Measurements from ENCODE around the gene ADARB2. TPM values are rescaled to one million over a fixed set of nuclear protein-coding genes. Genes with fewer than 3 reads are reported as not detected.

ADARB2 gene
- total RNA-seq, 4 donors from 2014 or later, result 2.0 to 9.9 (median 5.1) TPM

GRCh38 chr10:1632596-1632995 lies 104.7 kb downstream of the ADARB2 start:
- Histone ChIP-seq H3K4me1 (no peaks in the 10 kb centered on the region), H3K9me3 (no peaks in the 10 kb centered on the region), H3K36me3 (no peaks in the 10 kb centered on the region), H3K4me3 (no peak overlapping the region), H3K27me3 (no peaks in the 10 kb centered on the region), H3K27ac (no peak overlapping the region)
- no peak for DNase-seq
- no peak for TF ChIP-seq CTCF (IDR thresholded peaks at IDR 0.05)
- no peak for TF ChIP-seq POLR2A (IDR thresholded peaks at IDR 0.05)

- no peak overlapping the region for H3K4me3 ChIP-seq
- H3K9me3 ChIP-seq, result no peaks in the 10 kb centered on the region
- H3K4me1 ChIP-seq, result no peaks in the 10 kb centered on the region
- no peak for DNase-seq
- no peak overlapping the region for H3K27ac ChIP-seq
- H3K27me3 ChIP-seq, result no peaks in the 10 kb centered on the region
- no peak for TF ChIP-seq POLR2A (IDR thresholded peaks at IDR 0.05)
- no peak for TF ChIP-seq CTCF (IDR thresholded peaks at IDR 0.05)
- H3K36me3 ChIP-seq, result no peaks in the 10 kb centered on the region
Measured at GRCh38 chr10:1632141-1632540, 105.2 kb downstream of the ADARB2 start.

GRCh38 chr10:1631282-1631681 lies 106.0 kb downstream of the ADARB2 start:
- DNase-seq, result no peak

GRCh38 chr10:1630304-1630703 lies 107.0 kb downstream of the ADARB2 start:
- Histone ChIP-seq H3K9me3 (no peaks in the 10 kb centered on the region), H3K36me3 (no peaks in the 10 kb centered on the region), H3K27ac (no peak overlapping the region), H3K27me3 (no peaks in the 10 kb centered on the region), H3K4me1 (no peaks in the 10 kb centered on the region), H3K4me3 (no peak overlapping the region)
- no peak for DNase-seq
- TF ChIP-seq CTCF (IDR thresholded peaks at IDR 0.05) (no peak), POLR2A (IDR thresholded peaks at IDR 0.05) (no peak)

More at GRCh38 chr10:1631282-1631681, 106.0 kb downstream of the ADARB2 start:
- Histone ChIP-seq H3K27ac (no peak overlapping the region), H3K36me3 (no peaks in the 10 kb centered on the region), H3K9me3 (no peaks in the 10 kb centered on the region), H3K4me1 (no peaks in the 10 kb centered on the region), H3K4me3 (no peak overlapping the region), H3K27me3 (no peaks in the 10 kb centered on the region)
- TF ChIP-seq CTCF (IDR thresholded peaks at IDR 0.05) (no peak), POLR2A (IDR thresholded peaks at IDR 0.05) (no peak)

GRCh38 chr10:1629326-1630198 lies 107.8 kb downstream of the ADARB2 start:
- Histone ChIP-seq H3K4me1 (no peaks in the 10 kb centered on the region), H3K27ac (no peak overlapping the region), H3K9me3 (no peaks in the 10 kb centered on the region), H3K27me3 (no peaks in the 10 kb centered on the region), H3K4me3 (no peak overlapping the region), H3K36me3 (no peaks in the 10 kb centered on the region)
- TF ChIP-seq POLR2A (IDR thresholded peaks at IDR 0.05) (no peak), CTCF (IDR thresholded peaks at IDR 0.05) (no peak)
- DNase-seq, result no peak

All from Peyer's patch (tissue), 4 donors.